GM12873 (cell line): ENCODE data around the gene CYYR1.

Experiments
- TF ChIP-seq, protein P1 (sequence below): IDR thresholded peaks from 2 replicates; pipeline ENCODE4 v1.5.1; 2012; ENCODE audit warnings: low read depth, mild to moderate bottlenecking, moderate library complexity, low read length, control low read depth; ENCODE audit not compliant: insufficient read depth; ENCODE audit errors: missing control alignments

Gene CYYR1

DNA sequence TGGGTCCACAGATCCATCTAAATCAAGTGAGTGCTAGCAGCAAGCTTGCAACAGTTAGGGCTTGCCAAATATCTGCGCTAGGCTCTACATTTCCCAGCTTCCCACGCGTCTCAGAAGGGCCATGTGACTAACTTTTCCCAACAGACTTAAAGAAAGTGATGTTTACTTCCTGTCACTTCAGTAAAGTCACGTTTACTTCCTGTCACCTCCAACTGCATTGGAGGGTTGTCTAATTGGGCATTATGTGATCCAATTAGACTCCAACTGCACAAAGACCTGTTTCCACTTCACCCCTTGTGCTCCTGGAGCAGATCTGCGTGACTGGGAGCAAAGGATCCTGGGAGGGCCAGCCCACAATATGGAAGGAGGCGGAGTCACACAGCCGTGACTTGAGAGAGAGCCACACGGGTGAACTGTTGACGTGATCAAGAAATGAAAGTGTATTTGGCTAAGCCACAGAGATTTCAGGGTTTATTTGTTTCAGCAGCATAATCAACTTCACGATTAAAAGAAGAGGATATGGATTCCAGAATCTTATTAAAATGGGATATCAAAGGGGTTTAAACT is 77.7 kb downstream of the CYYR1 start:
- TF ChIP-seq, protein P1, sequence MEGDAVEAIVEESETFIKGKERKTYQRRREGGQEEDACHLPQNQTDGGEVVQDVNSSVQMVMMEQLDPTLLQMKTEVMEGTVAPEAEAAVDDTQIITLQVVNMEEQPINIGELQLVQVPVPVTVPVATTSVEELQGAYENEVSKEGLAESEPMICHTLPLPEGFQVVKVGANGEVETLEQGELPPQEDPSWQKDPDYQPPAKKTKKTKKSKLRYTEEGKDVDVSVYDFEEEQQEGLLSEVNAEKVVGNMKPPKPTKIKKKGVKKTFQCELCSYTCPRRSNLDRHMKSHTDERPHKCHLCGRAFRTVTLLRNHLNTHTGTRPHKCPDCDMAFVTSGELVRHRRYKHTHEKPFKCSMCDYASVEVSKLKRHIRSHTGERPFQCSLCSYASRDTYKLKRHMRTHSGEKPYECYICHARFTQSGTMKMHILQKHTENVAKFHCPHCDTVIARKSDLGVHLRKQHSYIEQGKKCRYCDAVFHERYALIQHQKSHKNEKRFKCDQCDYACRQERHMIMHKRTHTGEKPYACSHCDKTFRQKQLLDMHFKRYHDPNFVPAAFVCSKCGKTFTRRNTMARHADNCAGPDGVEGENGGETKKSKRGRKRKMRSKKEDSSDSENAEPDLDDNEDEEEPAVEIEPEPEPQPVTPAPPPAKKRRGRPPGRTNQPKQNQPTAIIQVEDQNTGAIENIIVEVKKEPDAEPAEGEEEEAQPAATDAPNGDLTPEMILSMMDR = no peak

DNA sequence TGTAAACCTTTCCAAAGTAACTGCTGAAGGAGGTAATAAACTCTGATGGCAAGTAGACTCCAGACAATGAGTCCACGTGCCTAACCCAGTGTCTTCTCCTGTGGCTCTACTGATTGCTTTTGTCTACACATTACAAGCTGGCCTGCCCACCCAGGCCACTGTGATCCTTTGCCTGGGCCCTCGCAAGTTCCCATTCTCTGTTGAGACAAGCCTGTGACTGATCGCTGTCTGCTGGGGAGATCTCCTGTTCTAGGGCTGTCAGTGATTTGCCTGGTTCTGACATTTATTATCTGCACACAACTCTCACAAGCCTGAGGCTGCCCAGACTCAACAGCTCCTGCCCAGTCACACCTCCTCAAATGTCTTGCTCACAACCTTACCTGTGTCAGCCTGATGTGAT is 81.4 kb downstream of the CYYR1 start:
- TF ChIP-seq, protein P1 = no peak

DNA sequence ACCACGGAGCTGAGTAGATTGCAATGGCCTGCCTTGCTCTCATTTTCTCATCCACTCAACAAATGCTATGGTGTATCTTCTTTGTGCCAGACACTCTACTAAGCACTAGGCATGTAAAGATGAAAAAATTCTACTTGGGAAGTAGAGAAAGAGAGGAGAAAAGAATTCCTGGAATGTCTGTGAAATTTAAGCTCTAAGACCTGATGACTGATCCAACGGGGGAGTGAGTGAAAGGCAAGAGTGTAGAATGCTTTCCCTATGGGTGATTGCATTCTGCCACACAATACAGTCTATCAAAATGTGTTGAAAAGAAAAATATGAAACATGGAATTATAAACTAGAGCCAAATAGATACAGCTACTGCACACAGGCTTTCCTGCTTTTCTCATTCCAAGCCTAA is 82.3 kb downstream of the CYYR1 start:
- TF ChIP-seq, protein P1 = no peak

DNA sequence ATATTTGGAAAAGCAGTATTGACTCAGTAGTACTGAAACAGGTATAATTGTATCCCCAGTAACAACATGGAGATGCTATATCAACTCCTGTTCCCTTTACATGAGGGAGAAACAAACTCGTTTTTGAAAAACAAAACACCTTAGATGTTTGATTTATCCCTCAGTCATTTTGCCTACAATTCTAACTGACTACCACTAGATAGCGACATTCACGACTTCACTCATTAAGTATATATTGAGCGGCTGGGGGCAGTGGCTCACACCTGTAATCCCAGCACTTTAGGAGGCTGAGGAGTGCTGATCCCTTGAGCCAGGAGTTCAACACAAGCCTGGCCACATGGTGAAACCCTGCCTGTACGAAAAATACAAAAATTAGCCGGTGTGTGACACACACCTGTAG is 83.3 kb downstream of the CYYR1 start:
- TF ChIP-seq, protein P1 = no peak

DNA sequence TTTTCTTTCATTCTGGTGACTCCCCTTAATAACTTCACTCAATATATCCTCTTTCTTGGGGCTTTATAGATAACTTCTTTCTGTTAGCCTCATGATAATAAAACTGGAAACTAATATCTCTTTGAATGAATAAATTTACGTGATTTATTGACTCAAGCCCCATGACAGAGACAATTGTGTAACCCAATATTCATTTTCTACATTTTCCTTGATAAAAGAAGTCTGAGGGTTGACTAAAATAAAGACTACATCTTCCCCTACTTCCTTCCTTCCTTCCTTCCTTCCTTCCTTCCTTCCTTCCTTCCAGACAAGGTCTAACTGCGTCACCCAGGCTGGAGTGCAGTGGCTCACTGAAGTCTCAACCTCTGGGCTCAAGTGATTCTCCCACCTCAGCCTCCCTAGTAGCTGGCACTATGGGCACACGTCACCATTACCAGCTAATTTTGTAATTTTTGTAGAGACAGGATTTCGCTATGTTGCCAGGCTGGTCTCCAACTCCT is 85.1 kb downstream of the CYYR1 start:
- TF ChIP-seq, protein P1 = no peak

DNA sequence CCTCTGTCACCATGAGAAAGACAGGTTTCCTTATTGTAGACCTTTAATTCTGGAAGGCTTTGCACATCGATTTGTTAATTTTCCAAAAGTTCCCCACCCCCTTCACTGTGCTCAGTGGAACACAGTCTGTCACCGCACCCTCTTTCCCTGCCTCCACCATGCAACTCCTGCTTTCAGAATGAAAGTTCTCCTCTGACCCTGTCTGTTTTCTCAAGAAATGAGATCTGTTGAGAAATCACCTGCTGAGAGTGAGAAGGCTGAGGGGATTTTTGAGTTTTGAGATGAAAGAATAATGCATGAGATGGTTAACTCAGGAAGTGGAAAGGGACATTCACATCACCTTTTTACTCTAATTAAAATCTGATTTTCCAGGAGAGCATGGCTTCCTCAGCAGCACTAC is 99.6 kb downstream of the CYYR1 start:
- TF ChIP-seq, protein P1 = no peak

DNA sequence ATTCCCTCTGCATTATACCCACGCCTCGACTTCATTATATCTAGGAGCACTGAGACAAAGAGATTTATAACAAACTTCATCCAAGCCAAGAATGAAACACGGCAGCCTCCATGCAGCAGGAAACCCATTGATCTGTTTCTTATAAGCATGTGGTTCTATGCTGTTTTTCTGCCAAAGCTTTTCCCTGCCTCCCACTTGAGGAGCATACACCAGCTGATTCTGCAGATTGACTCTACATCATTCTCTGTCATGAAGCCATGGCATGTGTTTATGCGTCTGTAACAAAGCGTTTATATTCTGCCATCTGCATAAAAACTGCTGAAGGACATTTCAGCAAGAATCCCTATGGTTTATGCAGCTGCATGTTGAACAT is 102.0 kb downstream of the CYYR1 start:
- TF ChIP-seq, protein P1 = no peak
